ENCODE results near the gene ZNF664. TPM values are rescaled to one million over a fixed set of nuclear protein-coding genes. Genes with fewer than 3 reads are reported as not detected.

The ZNF664 gene
- 100 to 1,000 TPM; 124 TPM for total RNA-seq

DNA sequence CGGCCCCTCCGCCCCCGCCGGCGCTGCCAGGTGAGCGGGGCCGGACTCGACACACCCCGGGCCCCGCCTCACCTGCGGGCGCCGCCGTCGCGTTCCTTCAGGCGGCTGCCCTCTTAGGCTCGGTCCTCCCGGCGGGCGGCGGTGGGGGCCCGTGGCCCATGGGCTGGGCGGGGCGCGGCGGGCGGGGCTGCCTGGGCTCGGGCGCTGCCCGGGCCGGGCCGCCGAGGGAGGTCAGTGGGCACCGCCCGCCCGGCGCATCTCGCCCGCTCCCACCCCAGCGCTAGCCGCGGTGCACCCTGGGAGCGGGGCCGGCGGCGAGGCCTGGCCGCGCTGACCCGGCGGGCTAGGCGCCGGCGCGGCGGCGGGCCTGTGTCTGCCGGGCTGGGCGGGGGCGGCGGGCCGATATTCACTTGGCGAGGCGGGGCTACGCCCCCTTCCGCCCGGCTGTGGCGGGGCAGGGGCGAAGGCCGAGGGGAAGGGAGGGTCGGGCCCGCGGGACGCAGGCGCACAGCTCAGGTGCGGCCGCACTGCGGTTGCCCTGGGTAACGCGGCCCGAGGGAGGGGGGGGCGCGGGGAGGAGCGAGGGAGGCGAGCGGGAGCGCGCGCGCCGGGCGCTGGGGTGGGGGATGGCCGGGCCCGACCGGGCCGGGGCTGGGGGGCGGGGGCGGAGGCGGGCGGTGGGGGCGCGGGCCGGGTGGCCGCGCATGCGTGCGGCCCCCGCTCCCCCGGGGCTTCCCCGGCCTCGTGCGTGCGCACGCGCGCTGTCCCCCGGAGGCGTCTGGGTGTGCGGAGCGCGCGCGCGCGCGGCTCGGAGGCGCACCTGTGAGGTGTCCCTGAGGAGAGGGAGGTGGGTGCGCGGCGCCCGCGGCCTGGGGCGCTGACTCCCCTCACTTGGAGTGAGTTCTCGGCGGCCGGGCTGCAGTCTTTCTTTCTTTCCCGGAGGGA lies at the start of gene ZNF664, which contains the start of gene CCDC92:
Gene ZNF664 (plus strand): TSS at position 759 of the 945 bp plus-strand sequence. CDS start 38,930 bp downstream, outside the sequence.
Gene CCDC92 (minus strand): TSS at position 375 of the 945 bp plus-strand sequence. CDS start 28,526 bp downstream, outside the sequence.
- Histone ChIP-seq H3K9me3 (no peaks in the 10 kb centered on the region), H3K27ac (peak within 1 kb of the TSS; percentile 92), H3K36me3 (no peaks in the 10 kb centered on the region), H3K4me1 (no peaks in the 10 kb centered on the region), H3K27me3 (no peaks in the 10 kb centered on the region), H3K9ac (ENCODE audit: low read depth in 2 of 2, low read length in 2 of 2) (peak within 1 kb of the TSS; percentile 93 to 94), H3K4me3 (peak within 1 kb of the TSS; percentile 96)
- intact Hi-C loops (cut with DNase I), result no loop called here
- peak; percentile 94 for DNase-seq
- TF ChIP-seq, protein P1, sequence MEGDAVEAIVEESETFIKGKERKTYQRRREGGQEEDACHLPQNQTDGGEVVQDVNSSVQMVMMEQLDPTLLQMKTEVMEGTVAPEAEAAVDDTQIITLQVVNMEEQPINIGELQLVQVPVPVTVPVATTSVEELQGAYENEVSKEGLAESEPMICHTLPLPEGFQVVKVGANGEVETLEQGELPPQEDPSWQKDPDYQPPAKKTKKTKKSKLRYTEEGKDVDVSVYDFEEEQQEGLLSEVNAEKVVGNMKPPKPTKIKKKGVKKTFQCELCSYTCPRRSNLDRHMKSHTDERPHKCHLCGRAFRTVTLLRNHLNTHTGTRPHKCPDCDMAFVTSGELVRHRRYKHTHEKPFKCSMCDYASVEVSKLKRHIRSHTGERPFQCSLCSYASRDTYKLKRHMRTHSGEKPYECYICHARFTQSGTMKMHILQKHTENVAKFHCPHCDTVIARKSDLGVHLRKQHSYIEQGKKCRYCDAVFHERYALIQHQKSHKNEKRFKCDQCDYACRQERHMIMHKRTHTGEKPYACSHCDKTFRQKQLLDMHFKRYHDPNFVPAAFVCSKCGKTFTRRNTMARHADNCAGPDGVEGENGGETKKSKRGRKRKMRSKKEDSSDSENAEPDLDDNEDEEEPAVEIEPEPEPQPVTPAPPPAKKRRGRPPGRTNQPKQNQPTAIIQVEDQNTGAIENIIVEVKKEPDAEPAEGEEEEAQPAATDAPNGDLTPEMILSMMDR (IDR thresholded peaks at IDR 0.05), result no peak

DNA sequence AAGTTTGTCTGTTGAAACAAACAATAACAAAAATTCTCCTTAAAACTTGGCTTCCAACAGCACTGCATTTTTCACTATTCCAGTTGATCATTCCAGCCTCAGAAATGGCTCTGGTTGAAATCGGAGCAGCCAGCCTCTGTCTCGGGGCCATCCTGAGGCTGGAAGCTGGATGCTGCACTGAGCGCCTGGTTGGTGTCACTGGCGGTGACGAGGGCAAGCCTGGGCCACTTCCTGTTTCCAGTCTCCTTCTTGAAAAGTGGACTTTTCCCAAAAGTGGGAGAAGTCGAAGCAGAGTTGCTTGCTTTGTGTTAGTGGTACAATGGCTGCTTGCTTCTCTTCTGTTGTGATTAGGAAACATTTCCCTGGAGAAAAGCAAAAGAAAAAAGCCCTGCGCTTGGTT lies 49.1 kb upstream of the ZNF664 start:
- Histone ChIP-seq H3K27me3 (no peaks in the 10 kb centered on the region), H3K9me3 (no peaks in the 10 kb centered on the region), H3K36me3 (no peaks in the 10 kb centered on the region), H3K4me3 (no peak overlapping the region), H3K9ac (ENCODE audit: low read depth in 2 of 2, low read length in 2 of 2) (no peak overlapping the region), H3K4me1 (no peaks in the 10 kb centered on the region), H3K27ac (no peak overlapping the region)
- DNase-seq, result no peak
- intact Hi-C loops (cut with DNase I), result no loop called here
- TF ChIP-seq, protein P1 (IDR thresholded peaks at IDR 0.05), result no peak

DNA sequence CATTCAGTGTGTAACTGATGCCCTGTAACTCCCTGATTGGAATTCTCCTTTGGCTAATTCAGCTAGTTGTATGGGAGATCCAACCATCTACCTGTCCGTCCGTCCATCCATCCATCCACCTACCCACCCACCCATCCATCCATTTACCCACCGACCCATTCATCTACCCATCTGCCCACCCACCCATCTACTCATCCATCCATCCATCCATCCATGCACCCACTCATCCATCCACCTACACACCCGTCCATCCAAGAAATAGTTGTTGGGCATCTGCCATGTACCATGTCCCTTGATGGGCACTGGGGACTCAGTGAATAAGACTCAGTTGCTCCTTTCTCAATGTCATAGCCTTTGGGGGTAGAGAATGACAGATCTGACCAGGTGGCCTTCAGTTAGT lies 48.5 kb upstream of the ZNF664 start:
- Histone ChIP-seq H3K4me1 (no peaks in the 10 kb centered on the region), H3K4me3 (no peak overlapping the region), H3K9me3 (no peaks in the 10 kb centered on the region), H3K27me3 (no peaks in the 10 kb centered on the region), H3K27ac (no peak overlapping the region), H3K9ac (ENCODE audit: low read depth in 2 of 2, low read length in 2 of 2) (no peak overlapping the region), H3K36me3 (no peaks in the 10 kb centered on the region)
- no peak for DNase-seq
- intact Hi-C loops (cut with DNase I), result no loop called here
- TF ChIP-seq, protein P1 (IDR thresholded peaks at IDR 0.05), result no peak

DNA sequence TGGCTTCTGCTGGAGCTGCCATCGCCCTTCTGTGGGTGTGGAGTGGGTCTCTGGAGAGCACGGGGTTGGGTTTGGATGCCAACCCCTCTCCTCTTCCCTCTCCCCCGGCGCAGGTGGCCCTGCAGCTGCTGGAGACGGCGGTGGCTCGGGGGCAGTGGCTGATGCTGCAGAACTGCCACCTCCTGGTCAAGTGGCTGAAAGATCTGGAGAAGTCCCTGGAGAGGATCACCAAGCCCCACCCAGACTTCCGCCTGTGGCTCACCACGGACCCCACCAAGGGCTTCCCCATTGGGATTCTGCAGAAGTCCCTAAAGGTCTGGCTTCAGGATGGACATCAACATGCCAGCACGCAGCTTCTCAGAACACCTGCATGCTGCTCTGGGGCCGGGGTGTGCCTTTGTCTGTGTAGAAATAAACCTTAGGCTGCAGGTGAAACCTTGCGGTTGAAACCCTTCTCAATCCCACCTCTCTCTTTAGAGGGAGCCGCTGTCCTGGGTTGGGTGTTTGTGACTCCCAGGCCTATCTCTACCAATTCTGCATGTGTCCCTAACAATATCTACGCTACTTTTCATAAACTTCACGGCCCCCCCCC lies 44.6 kb upstream of the ZNF664 start:
- Histone ChIP-seq H3K4me3 (no peak overlapping the region), H3K27me3 (no peaks in the 10 kb centered on the region), H3K27ac (no peak overlapping the region), H3K4me1 (no peaks in the 10 kb centered on the region), H3K9ac (ENCODE audit: low read depth in 2 of 2, low read length in 2 of 2) (no peak overlapping the region), H3K9me3 (no peaks in the 10 kb centered on the region), H3K36me3 (no peaks in the 10 kb centered on the region)
- no peak for DNase-seq
- TF ChIP-seq, protein P1 (IDR thresholded peaks at IDR 0.05), result no peak
- intact Hi-C loops (cut with DNase I), result no loop called here

DNA sequence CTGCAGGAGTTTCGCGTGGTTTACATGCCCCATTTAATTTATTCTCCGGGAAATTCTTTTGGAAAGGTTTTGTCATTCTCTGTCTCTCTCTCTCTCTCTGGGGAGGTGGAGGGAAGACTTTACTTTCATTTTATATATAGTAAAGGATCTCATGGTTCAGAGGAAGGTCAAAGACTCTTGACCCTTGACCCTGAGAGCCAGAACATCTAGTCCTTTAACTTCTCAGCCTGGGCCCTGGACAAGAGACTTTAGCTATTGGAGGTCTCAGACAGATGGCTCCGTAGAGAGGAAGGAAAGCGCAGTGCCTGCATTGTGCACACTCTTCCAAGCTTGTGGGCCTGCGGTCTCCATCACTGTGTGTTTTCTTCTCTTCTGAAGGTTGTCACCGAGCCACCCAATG lies 44.1 kb upstream of the ZNF664 start:
- H3K9me3 ChIP-seq, result no peaks in the 10 kb centered on the region
- no peak overlapping the region for H3K27ac ChIP-seq
- intact Hi-C loops (cut with DNase I), result no loop called here
- H3K4me3 ChIP-seq, result no peak overlapping the region
- no peaks in the 10 kb centered on the region for H3K36me3 ChIP-seq
- no peak for DNase-seq
- H3K9ac ChIP-seq (ENCODE audit: low read depth in 2 of 2, low read length in 2 of 2), result no peak overlapping the region
- no peaks in the 10 kb centered on the region for H3K4me1 ChIP-seq
- no peaks in the 10 kb centered on the region for H3K27me3 ChIP-seq
- TF ChIP-seq, protein P1 (IDR thresholded peaks at IDR 0.05), result no peak
